GM18909 (cell line): Measurements from ENCODE around the gene GFAP.

ENCODE experiments used
- ATAC-seq: cut with Tn5 transposase; IDR thresholded peaks from one replicate; pipeline ENCODE4 v1.9.1; 2021; ENCODE audit warnings: mild to moderate bottlenecking; ENCODE audit not compliant: unreplicated experiment, poor library complexity

GFAP gene

GRCh38 chr17:44915862-44916780, 821 bp upstream of the GFAP start:
- no peak for ATAC-seq

DNA sequence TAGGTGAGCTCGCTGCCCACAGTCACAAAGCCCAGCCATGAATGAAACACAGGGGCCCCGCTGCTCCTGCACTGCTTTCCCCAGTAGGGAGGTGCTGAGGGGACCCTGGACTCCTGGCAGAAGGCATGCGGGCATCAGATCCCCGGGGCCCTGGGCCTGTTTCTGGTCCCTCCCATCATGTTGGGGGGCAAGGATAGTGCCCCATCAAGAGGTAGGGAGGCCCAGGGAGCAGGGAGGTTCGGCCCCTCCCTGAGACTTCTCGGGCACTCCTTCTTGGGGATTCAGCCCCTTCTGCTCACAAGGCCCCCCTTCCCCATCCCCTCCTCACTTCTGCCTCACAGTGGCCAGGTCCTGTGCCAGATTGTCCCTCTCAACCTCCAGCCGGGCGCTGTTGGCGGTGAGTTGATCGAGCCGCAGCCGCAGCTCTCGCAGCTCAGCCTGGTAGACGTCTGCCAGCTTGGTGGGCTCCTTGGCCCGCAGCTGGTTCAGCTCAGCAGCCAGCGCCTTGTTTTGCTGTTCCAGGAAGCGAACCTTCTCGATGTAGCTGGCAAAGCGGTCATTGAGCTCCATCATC, 515 bp downstream of the GFAP start:
- no peak for ATAC-seq

- no peak for ATAC-seq
These were observed 1.2 kb downstream of the GFAP start for GRCh38 chr17:44914148-44914547.

DNA sequence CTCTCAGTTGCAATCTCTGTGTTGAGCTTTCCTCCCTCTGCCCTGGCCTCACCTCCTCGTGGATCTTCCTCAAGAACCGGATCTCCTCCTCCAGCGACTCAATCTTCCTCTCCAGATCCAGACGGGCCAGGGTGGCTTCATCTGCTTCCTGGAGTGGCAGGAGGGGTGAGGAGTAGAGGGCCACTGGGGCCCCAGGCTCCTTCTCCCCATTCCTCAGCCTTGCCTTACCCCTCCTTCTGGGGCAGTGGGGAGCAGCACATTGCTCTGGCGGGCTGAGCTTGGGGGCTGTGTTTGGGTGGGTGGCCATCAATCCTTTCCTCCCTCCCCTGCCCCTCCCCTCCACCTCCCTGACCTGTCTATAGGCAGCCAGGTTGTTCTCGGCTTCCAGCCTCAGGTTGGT, 1.6 kb downstream of the GFAP start:
- ATAC-seq, result no peak

DNA sequence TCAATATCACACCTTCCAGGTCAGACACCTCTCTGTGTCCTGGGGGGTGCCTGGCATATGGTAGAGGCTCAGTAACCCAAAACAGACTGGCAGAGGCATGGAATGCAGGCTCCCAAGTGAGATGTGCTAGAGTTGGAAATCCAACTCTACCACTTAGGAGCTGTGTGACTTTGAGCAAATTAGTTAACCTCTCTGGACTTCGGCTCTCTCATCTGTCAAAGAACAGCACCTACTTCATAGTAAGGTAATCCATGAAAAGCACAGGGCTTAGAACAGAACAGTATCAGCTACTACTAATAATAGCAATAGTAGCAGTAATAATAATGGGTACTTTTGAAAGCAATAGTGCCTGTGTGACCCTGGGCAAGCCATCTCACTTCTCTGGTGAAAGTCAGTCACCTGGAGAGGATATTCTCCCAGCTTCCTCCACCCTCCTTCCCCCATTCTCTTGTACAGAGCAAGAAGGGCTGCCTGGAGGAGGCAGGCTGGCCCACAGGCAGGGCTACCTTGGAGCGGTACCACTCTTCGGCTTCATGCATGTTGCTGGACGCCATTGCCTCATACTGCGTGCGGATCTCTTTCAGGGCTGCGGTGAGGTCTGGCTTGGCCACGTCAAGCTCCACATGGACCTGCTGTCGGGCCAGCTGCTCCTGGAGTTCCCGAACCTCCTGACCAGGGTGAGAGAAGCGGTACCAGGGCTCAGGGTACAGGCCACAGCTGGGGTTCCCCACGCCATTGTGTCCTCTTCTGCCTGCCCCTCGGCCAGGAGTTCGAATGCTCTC, 2.3 kb downstream of the GFAP start:
- ATAC-seq, result no peak

- ATAC-seq, result no peak
These were observed 3.9 kb downstream of the GFAP start for GRCh38 chr17:44911133-44912001.

- no peak for ATAC-seq
These were observed 4.8 kb downstream of the GFAP start for GRCh38 chr17:44910231-44911106.

DNA sequence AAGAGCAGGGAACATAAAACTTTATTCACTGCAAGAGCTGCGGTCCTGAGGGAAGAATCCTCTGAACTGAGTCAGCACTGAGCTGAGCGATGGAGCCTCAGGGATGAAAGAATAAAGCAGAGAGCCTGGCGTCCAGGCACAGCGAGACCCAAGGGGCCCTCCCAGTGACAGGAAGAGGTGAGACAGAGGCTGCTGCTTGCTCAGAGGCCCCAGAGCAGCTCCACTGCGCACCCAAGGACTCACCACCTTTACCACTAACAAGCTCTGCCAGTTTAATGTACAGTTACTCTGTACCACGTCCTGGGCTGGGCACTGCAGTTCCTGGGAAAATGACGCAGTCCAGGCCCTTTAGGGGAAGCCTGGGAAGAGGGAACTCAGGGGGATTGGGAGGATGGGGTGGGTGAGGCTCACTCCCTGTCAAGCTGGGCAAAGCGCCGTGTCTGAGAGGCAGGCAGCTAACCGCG, 5.6 kb downstream of the GFAP start:
- no peak for ATAC-seq

DNA sequence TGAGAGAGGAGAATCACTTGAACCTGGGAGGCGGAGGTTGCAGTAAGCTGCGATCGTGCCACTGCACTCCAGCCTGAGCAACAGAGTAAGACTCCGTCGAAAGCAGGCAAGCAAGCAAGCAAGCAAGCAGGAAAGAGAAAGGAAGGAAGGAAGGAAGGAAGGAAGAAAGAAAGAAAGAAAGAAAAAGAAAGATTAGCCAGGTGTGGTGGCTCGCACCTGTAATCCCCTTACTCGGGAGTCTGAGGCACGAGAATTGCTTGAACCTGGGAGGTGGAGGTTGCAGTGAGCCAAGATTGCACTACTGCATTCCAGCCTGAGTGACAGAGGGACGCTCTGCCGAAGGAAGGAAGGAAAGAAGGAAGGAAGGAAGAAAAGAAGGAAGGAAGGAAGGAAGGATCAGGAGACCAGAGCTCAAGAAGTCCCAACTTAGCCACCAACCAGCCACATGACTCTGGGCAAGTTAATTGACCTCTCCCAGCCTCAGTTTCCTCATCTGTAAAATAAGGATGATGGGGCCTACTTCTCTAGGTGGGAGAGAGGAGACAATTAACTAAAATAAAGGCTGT, 6.5 kb downstream of the GFAP start:
- ATAC-seq, result no peak

- no peak for ATAC-seq
These were observed 7.4 kb downstream of the GFAP start for GRCh38 chr17:44907729-44908470.

DNA sequence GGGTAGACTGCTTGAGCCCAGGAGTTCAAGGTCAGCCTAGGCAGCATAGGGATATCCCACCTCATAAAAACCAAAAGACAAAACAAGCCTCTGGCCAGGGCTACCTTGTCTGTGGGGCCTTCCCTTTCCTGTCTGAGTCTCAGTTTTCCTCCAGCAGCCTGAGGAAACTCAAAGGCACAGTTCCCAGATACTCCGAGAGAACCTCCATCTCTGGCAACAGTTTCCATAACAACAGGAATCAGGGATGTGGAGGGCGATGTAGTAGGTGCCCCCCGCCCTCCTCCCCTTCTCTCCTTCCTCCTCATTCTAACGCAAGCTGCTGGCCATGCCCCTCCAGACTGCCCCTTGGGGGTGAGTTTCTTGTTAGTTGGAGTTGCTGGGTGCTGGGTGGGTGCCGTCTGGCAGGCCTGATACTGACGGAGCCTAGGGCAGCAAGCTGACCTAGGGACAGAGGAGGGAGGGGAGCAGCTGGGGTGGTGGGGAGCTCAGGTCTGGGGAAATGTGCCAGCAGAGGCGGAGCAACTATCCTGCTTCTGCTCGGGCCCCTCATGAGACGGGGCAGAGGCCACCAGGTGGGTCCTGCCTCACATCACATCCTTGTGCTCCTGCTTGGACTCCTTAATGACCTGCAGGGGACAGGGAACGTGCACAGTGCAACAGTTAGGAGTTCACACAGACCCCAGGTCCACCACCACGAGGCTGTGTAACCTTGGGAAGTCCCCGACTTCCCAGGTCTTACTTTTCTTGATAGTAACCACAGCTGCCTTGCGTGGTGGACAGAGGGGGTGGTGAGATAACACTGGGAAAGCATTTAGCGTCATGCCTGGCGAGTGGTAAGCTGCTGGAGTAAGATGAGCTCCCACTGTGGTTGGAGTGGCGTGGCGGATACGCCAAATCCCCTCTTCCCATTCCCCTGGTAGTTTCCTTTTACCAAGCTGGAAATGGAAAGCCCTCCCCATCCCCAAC, 8.3 kb downstream of the GFAP start:
- ATAC-seq, result no peak

DNA sequence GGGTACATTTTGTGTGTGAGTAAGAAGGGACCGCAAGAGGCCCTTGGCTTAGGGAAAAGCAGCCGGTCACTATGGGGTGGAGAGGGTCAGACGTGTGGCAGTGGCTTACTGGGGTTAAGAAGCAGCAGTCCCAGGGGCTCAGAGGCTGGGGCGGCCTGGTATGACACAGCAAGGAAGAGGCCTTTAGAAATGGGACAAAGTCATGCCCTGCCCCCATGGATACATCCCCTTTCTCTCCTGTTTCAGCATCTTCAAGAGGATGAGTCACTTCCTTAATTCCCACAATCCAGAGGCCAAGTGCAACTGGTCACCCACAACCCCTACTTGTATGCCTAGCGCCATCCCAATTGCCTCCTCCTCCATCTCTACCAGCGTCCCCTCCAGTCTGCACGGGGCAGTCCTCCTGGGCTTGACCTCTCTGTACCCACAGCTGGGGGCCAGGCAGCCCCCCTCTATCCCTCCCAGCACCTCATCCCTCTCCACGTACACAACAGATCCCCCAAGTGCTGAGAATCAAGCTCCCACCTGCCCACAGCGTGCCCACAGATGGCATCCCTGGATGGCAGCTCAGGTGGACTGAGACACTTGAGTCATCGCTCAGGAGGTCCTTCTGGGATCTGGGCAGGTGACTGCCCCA, 9.2 kb downstream of the GFAP start:
- ATAC-seq, result no peak

GRCh38 chr17:44905006-44906000, 10.0 kb downstream of the GFAP start:
- ATAC-seq, result no peak

- ATAC-seq, result no peak
These were observed 11.0 kb downstream of the GFAP start for GRCh38 chr17:44904001-44904984.
